Lung (tissue), 12 donors: ENCODE measurements around the gene MTHFD2. TPM values are rescaled to one million over a fixed set of nuclear protein-coding genes. Genes with fewer than 3 reads are reported as not detected.

ENCODE experiments used
- ATAC-seq: fragments of 200-7000 bp; cut with Tn5 transposase; one replicate; pipeline ENCODE4 v1.9.1; 2020; ENCODE audit warnings: moderate number of reproducible peaks; ENCODE audit not compliant: insufficient read depth, low FRiP score
- DNase-seq, 3 donors: peaks; one replicate each; pipeline ENCODE4 v3.0.0-alpha.2; 2013 to 2017
- H3K27ac ChIP-seq, 2 donors: one replicate each; pipeline ENCODE4 v1.5.1; 2013; ENCODE audit warnings: mild to moderate bottlenecking in 2 of 2, moderate library complexity in 2 of 2, control low read depth in 1 of 2, inconsistent platforms in 1 of 2, low read depth in 1 of 2, low read length in 1 of 2
- H3K27me3 ChIP-seq, 3 donors: one replicate each; pipeline ENCODE4 v1.5.1; 2013; ENCODE audit warnings: low read length in 2 of 3; ENCODE audit not compliant: control insufficient read depth in 3 of 3, insufficient read depth in 3 of 3
- H3K36me3 ChIP-seq, 4 donors: one replicate each; pipeline ENCODE4 v1.5.1; 2013; ENCODE audit warnings: low read length in 4 of 4, mild to moderate bottlenecking in 1 of 4, moderate library complexity in 1 of 4; ENCODE audit not compliant: control insufficient read depth in 4 of 4, insufficient read depth in 4 of 4
- H3K4me1 ChIP-seq, 5 donors: one replicate each; pipeline ENCODE4 v1.5.1; 2013; ENCODE audit warnings: low read length in 5 of 5, mild to moderate bottlenecking in 2 of 5, moderate library complexity in 1 of 5; ENCODE audit not compliant: control insufficient read depth in 5 of 5, insufficient read depth in 5 of 5
- H3K4me3 ChIP-seq: one replicate; pipeline ENCODE4 v1.5.1; 2013; ENCODE audit warnings: mild to moderate bottlenecking, control low read depth, moderate library complexity
- H3K9ac ChIP-seq, 2 donors: one replicate each; pipeline ENCODE4 v1.5.1; 2013; ENCODE audit warnings: low read length in 2 of 2, control low read depth in 1 of 2; ENCODE audit not compliant: insufficient read depth in 1 of 2
- H3K9me3 ChIP-seq, 4 donors: one replicate each; pipeline ENCODE4 v1.5.1; 2013; ENCODE audit warnings: low read length in 3 of 4, mild to moderate bottlenecking in 1 of 4, moderate library complexity in 1 of 4; ENCODE audit not compliant: control insufficient read depth in 4 of 4, insufficient read depth in 3 of 4
- CTCF ChIP-seq: IDR thresholded peaks from 2 replicates; pipeline ENCODE4 v1.5.1; 2012; ENCODE audit warnings: mild to moderate bottlenecking; ENCODE audit errors: control extremely low read depth, extremely low read depth
- WGBS, 2 donors: extraction: QIAGEN DNeasy Blood & Tissue Kit; methylation state at CpG; one replicate each; pipeline ENCODE4 v1.1.7; 2013; 5-methylcytosine and 5-hydroxymethylcytosine counted together
- polyA plus RNA-seq, 2 donors: library from polyadenylated mRNA; stranded (reverse); fragments of 200-250 nt; gene quantifications; one replicate each; pipeline ENCODE4 v1.2.1, GENCODE V29; 2013
- total RNA-seq, 2 donors: library from RNA; depleted of rRNA in 1 of 2; stranded (reverse); fragments of >200 nt in 1 of 2; gene quantifications; one replicate each; pipeline ENCODE4 v1.2.1, GENCODE V29; 2014 to 2021
- donor health status: control.
- donor health status: control.
- donor health status: Bipolar disorder and iron deficiency.
- donor health status: healthy.
- donor health status: DM: yes; HTN: yes; CAD: no.

MTHFD2 gene
- total and polyA plus RNA-seq, 4 donors, result 20.9 to 88.1 (median 58.2) TPM

GRCh38 chr2:74232426-74232825, 34.0 kb downstream of the MTHFD2 start:
- H3K4me1 ChIP-seq, result no peaks in the 10 kb centered on the region
- H3K27ac ChIP-seq, result no peak overlapping the region
- no peaks in the 10 kb centered on the region for H3K9me3 ChIP-seq
- no peak overlapping the region for H3K4me3 ChIP-seq
- no peak for ATAC-seq
- WGBS, 2 donors, result 92 to 96% methylated on average over 6 of the region's 6 CpGs
- TF ChIP-seq CTCF, result no peak
- no peak for DNase-seq
- H3K27me3 ChIP-seq, result no peaks in the 10 kb centered on the region
- peaks cover 0 to 10% (median 0%) of the 10 kb centered on the region in 4 donors for H3K36me3 ChIP-seq
- no peak overlapping the region for H3K9ac ChIP-seq

GRCh38 chr2:74233648-74234047, 35.2 kb downstream of the MTHFD2 start:
- TF ChIP-seq CTCF, result no peak
- Histone ChIP-seq H3K27me3 (no peaks in the 10 kb centered on the region), H3K4me1 (no peaks in the 10 kb centered on the region), H3K27ac (no peak overlapping the region), H3K4me3 (no peak overlapping the region), H3K36me3 (peaks cover 0 to 10% (median 0%) of the 10 kb centered on the region in 4 donors), H3K9me3 (no peaks in the 10 kb centered on the region), H3K9ac (no peak overlapping the region)
- DNase-seq (no peak), ATAC-seq (no peak)

GRCh38 chr2:74235041-74235440, 36.6 kb downstream of the MTHFD2 start:
- Histone ChIP-seq H3K27ac (no peak overlapping the region), H3K9me3 (no peaks in the 10 kb centered on the region), H3K4me3 (no peak overlapping the region), H3K9ac (no peak overlapping the region), H3K4me1 (no peaks in the 10 kb centered on the region), H3K27me3 (no peaks in the 10 kb centered on the region), H3K36me3 (peaks cover 0 to 10% (median 0%) of the 10 kb centered on the region in 4 donors)
- WGBS, 2 donors, result 97% methylated on average over 5 of the region's 5 CpGs
- no peak for TF ChIP-seq CTCF
- ATAC-seq (no peak), DNase-seq (no peak)

GRCh38 chr2:74238879-74239278, 40.5 kb downstream of the MTHFD2 start:
- 91 to 98% methylated on average over 2 of the region's 2 CpGs for WGBS, 2 donors

More at GRCh38 chr2:74238879-74239278, 40.5 kb downstream of the MTHFD2 start:
- Histone ChIP-seq H3K27me3 (no peaks in the 10 kb centered on the region), H3K4me3 (no peak overlapping the region), H3K4me1 (no peaks in the 10 kb centered on the region), H3K9ac (no peak overlapping the region), H3K36me3 (peaks cover 0 to 3% (median 0%) of the 10 kb centered on the region in 4 donors), H3K9me3 (no peaks in the 10 kb centered on the region), H3K27ac (no peak overlapping the region)
- DNase-seq (peak in 2 of 3 donors; percentile 24 to 39), ATAC-seq (no peak)
- TF ChIP-seq CTCF, result no peak
